HepG2 (cell line): ENCODE measurements around the gene RPH3AL. TPM values are rescaled to one million over a fixed set of nuclear protein-coding genes. Genes with fewer than 3 reads are reported as not detected.
A peak's percentile ranks its signal among the peaks of the same experiment; 100 is the strongest.

Experiments used
- ATAC-seq: fragments of 200-7000 bp; cut with Tn5 transposase; 3 replicates; pipeline ENCODE4 v1.9.1; 2020; ENCODE audit warnings: mild to moderate bottlenecking, moderate library complexity
- BruUV-seq: library from RNA; stranded (reverse); fragments of 400-500 nt; replicated peaks from 2 replicates; lab custom pipeline; 2021; lab: Mats Ljungman, UMichigan
- CTCF ChIA-PET: fragments of 300-600 bp; formaldehyde crosslinking; extraction: SDS; loops from one replicate; lab custom pipeline; 2021; ENCODE audit warnings: low total read pairs, inconsistent platforms, low intra/inter-chr PET ratio; lab: Yijun Ruan, JAX
- POLR2A ChIA-PET: fragments of 350-600 bp; sonication (Branson Sonifier 250); formaldehyde crosslinking; loops from one replicate; lab custom pipeline; 2020; ENCODE audit warnings: antibody characterized with exemption, inconsistent platforms; lab: Yijun Ruan, JAX
- DNase-seq: peaks from one replicate; pipeline ENCODE4 v3.0.0-alpha.2; 2015; ENCODE audit warnings: low spot score
- FAIRE-seq: peaks from 3 replicates; lab custom pipeline; 2011; peaks lifted over from hg19 to GRCh38; lab: Jason Lieb, UNC
- H2AFZ ChIP-seq: one replicate; pipeline ENCODE4 v1.6.1; 2011; ENCODE audit warnings: low read length, inconsistent platforms
- H3K27ac ChIP-seq: fragments of 300-600 bp; 3 replicates; pipeline ENCODE4 v1.8.0; 2011; ENCODE audit warnings: mixed run types, mild to moderate bottlenecking, mixed read lengths, low read length, inconsistent platforms; ENCODE audit not compliant: insufficient read depth; ENCODE audit errors: extremely low read length
- H3K27me3 ChIP-seq, 2 experiments: fragments of 200-600 bp in 1 of 2; 2 replicates in 1 of 2; 3 replicates in 1 of 2; pipeline versions ENCODE4 v1.6.0 to v1.8.0; 2011; ENCODE audit warnings: low read length in 2 of 2, mild to moderate bottlenecking in 2 of 2, moderate library complexity in 2 of 2, inconsistent platforms in 1 of 2; ENCODE audit not compliant: insufficient read depth in 2 of 2, control insufficient read depth in 1 of 2
- H3K36me3 ChIP-seq, 2 experiments: fragments of 200-600 bp in 1 of 2; replicated peaks in 1 of 2; 2 replicates in 1 of 2; 3 replicates in 1 of 2; pipeline versions ENCODE4 v1.5.1 to v1.8.0; 2011; ENCODE audit warnings: low read length in 2 of 2, inconsistent platforms in 1 of 2; ENCODE audit not compliant: insufficient read depth in 2 of 2, control insufficient read depth in 1 of 2
- H3K4me1 ChIP-seq: 2 replicates; pipeline ENCODE4 v1.5.1; 2012; ENCODE audit warnings: low read length, inconsistent platforms; ENCODE audit not compliant: insufficient read depth
- H3K4me2 ChIP-seq: 2 replicates; pipeline ENCODE4 v1.6.0; 2011; ENCODE audit warnings: low read depth, low read length, inconsistent platforms
- H3K4me3 ChIP-seq, 3 experiments: fragments of 200-600 bp in 1 of 3; sonication (generic), shearing (Covaris generic) in 1 of 3; replicated peaks in 1 of 3; 2 replicates each; pipeline ENCODE4 v1.5.1; 2011 to 2016; ENCODE audit warnings: low read length in 3 of 3, inconsistent platforms in 2 of 3, low read depth in 2 of 3, mild to moderate bottlenecking in 2 of 3, control low read depth in 1 of 3, mixed read lengths in 1 of 3; ENCODE audit not compliant: insufficient read depth in 1 of 3
- H3K79me2 ChIP-seq: one replicate; pipeline ENCODE4 v1.6.1; 2011; ENCODE audit warnings: low read length, inconsistent platforms; ENCODE audit not compliant: insufficient read depth
- H3K9ac ChIP-seq: 2 replicates; pipeline ENCODE4 v1.6.0; 2011; ENCODE audit warnings: mild to moderate bottlenecking, low read depth, low read length, inconsistent platforms; ENCODE audit not compliant: insufficient read depth
- H3K9me3 ChIP-seq: 2 replicates; pipeline ENCODE4 v1.5.1; 2012; ENCODE audit warnings: mild to moderate bottlenecking, low read length
- H4K20me1 ChIP-seq: 2 replicates; pipeline ENCODE4 v1.6.0; 2011; ENCODE audit warnings: inconsistent platforms, mild to moderate bottlenecking, low read length, moderate library complexity; ENCODE audit not compliant: insufficient read depth
- ATAD3A ChIP-seq: sonication (generic); formaldehyde crosslinking; IDR thresholded peaks from 2 replicates; pipeline ENCODE4 v1.4.0; 2020; ENCODE audit warnings: missing genetic modification reagents
- ATF7-NPFF ChIP-seq: sonication (generic); formaldehyde crosslinking; IDR thresholded peaks from 2 replicates; pipeline ENCODE4 v1.8.1; 2023; ENCODE audit warnings: mild to moderate bottlenecking, low read depth, missing genetic modification reagents, moderate library complexity
- E2F2 ChIP-seq: sonication (generic); formaldehyde crosslinking; IDR thresholded peaks from 2 replicates; pipeline ENCODE4 v1.4.0; 2020; ENCODE audit warnings: missing genetic modification reagents, borderline replicate concordance
- ELF1 ChIP-seq: sonication (generic); formaldehyde crosslinking; IDR thresholded peaks from 2 replicates; pipeline ENCODE4 v1.4.0; 2020; ENCODE audit warnings: missing genetic modification reagents
- FOXC1 ChIP-seq: sonication (generic); formaldehyde crosslinking; IDR thresholded peaks from 2 replicates; pipeline ENCODE4 v1.8.0; 2022; ENCODE audit warnings: mild to moderate bottlenecking, missing genetic modification reagents, borderline replicate concordance
- GABPA ChIP-seq, 2 experiments: IDR thresholded peaks; 2 replicates each; pipeline ENCODE4 v1.6.1; 2011 to 2016; ENCODE audit warnings: low read depth in 2 of 2, low read length in 1 of 2, missing biosample characterization in 1 of 2, missing genetic modification characterization in 1 of 2
- RBM39 ChIP-seq: fragments of 200-400 bp; formaldehyde crosslinking; IDR thresholded peaks from one replicate; pipeline ENCODE4 v1.6.1; 2018; ENCODE audit warnings: antibody characterized with exemption, mild to moderate bottlenecking, low read depth, low read length; ENCODE audit not compliant: poor library complexity, severe bottlenecking
- TARDBP ChIP-seq: sonication (generic); formaldehyde crosslinking; IDR thresholded peaks from 2 replicates; pipeline ENCODE4 v1.8.0; 2022; ENCODE audit warnings: mild to moderate bottlenecking, missing genetic modification reagents
- ZBTB38 ChIP-seq: sonication (generic); formaldehyde crosslinking; IDR thresholded peaks from 2 replicates; pipeline ENCODE4 v1.5.1; 2020; ENCODE audit warnings: mild to moderate bottlenecking, missing genetic modification reagents
- ZFP82 ChIP-seq: sonication (generic); formaldehyde crosslinking; IDR thresholded peaks from 2 replicates; pipeline ENCODE4 v1.5.1; 2020; ENCODE audit warnings: mild to moderate bottlenecking, missing genetic modification reagents, borderline replicate concordance
- ZKSCAN1 ChIP-seq: fragments of 150-350 bp; IDR thresholded peaks from 2 replicates; pipeline ENCODE4 v1.6.1; 2014; ENCODE audit warnings: low read length
- ZNF17 ChIP-seq: sonication (generic); formaldehyde crosslinking; IDR thresholded peaks from 2 replicates; pipeline ENCODE4 v1.5.0; 2020; ENCODE audit warnings: mild to moderate bottlenecking, missing genetic modification reagents
- ZNF30 ChIP-seq: sonication (generic); formaldehyde crosslinking; IDR thresholded peaks from 2 replicates; pipeline ENCODE4 v1.5.0; 2020; ENCODE audit warnings: mild to moderate bottlenecking, missing genetic modification reagents
- WGBS: methylation state at CpG from one replicate; pipeline ENCODE4 v1.1.6; 2017; ENCODE audit warnings: low lambda C conversion rate; 5-methylcytosine and 5-hydroxymethylcytosine counted together
- in situ Hi-C: cut with HindIII; loops from 2 replicates; pipeline ENCODE4 v1.10.0; 2017; ENCODE audit warnings: low pct_unique_long_range_greater_than_20kb; ENCODE audit not compliant: extremely low pct_ligation_motif_present
- intact Hi-C: fragments of 100-400 bp; cut with micrococcal nuclease; formaldehyde crosslinking; loops from one replicate; pipeline ENCODE4 v1.10.0; 2022; ENCODE audit not compliant: unreplicated experiment
- polyA plus RNA-seq, 8 experiments: library from polyadenylated mRNA; depleted of rRNA in 3 of 8; stranded (reverse) in 7 of 8; unstranded in 1 of 8; fragments of >200 nt; fragmentation: Illumina TruSeq in 4 of 8; extraction: Trizol in 4 of 8; gene quantifications; 2 replicates each; pipeline versions ENCODE4 v1.2.1 to v1.2.3, GENCODE V29; 2011 to 2016; ENCODE audit warnings: low read depth in 4 of 8, missing spikeins in 1 of 8, mixed read lengths in 1 of 8; ENCODE audit not compliant: insufficient read depth in 1 of 8
- total RNA-seq, 5 experiments: library from RNA; depleted of rRNA; stranded (reverse); fragments of >200 nt; fragmentation: Illumina TruSeq; extraction: Trizol; gene quantifications; 2 replicates each; pipeline ENCODE4 v1.2.3, GENCODE V29; 2016; ENCODE audit warnings: low read depth in 1 of 5
- TF ChIP-seq, protein P1 (sequence below): sonication (generic); formaldehyde crosslinking; IDR thresholded peaks from 2 replicates; pipeline ENCODE4 v1.4.0; 2020; ENCODE audit warnings: mild to moderate bottlenecking, missing genetic modification reagents
- TF ChIP-seq, protein P2 (sequence below): sonication (generic); formaldehyde crosslinking; IDR thresholded peaks from 2 replicates; pipeline ENCODE4 v1.4.0; 2020; ENCODE audit warnings: missing genetic modification reagents

The RPH3AL gene
- total and polyA plus RNA-seq, 2 of the 13 experiments (the other 11 are each of a cell fraction or from before 2014, with no cell fraction given), result 7.8 to 16.4 TPM

GRCh38 chr17:236641-237405 lies 115.8 kb downstream of the RPH3AL start:
- H3K4me3 ChIP-seq, result no peak overlapping the region

More at GRCh38 chr17:236641-237405, 115.8 kb downstream of the RPH3AL start:
- no peak overlapping the region for H3K9ac ChIP-seq
- no TSS peak for BruUV-seq
- H3K4me1 ChIP-seq, result peaks cover 24% of the 10 kb centered on the region
- DNase-seq (no peak), FAIRE-seq (no peak), ATAC-seq (peak; percentile 33)
- H4K20me1 ChIP-seq, result peaks cover 2% of the 10 kb centered on the region; the same call in 1 of the 2 replicates
- no peak overlapping the region for H3K27ac ChIP-seq
- in situ Hi-C loops, result loop anchor here (10.0 kb wide), 1 partner anchor 58 kb away; no protein-coding TSS in a partner anchor
- ChIA-PET CTCF (no interaction called here), POLR2A (no interaction called here)
- no peaks in the 10 kb centered on the region for H3K27me3 ChIP-seq
- 92% methylated on average over 26 of the region's 34 CpGs for WGBS
- 0 out of 2 replicates have a peak, but pooled peaks have one; percentile 35 for TF ChIP-seq ZBTB38 (CRISPR knock-in tag)
- TF ChIP-seq, protein P1, sequence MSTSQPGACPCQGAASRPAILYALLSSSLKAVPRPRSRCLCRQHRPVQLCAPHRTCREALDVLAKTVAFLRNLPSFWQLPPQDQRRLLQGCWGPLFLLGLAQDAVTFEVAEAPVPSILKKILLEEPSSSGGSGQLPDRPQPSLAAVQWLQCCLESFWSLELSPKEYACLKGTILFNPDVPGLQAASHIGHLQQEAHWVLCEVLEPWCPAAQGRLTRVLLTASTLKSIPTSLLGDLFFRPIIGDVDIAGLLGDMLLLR (CRISPR knock-in tag), result no peak
- TF ChIP-seq ZKSCAN1, result no peak
- no peak for TF ChIP-seq ATAD3A (CRISPR knock-in tag)
- no peak for TF ChIP-seq ELF1 (CRISPR knock-in tag)
- TF ChIP-seq ZNF30 (CRISPR knock-in tag), result no peak
- no peak for TF ChIP-seq RBM39
- TF ChIP-seq FOXC1 (CRISPR knock-in tag), result no peak
- no peak for TF ChIP-seq ATF7-NPFF (CRISPR knock-in tag)
- no peak for TF ChIP-seq ZFP82 (CRISPR knock-in tag)
- no peak for TF ChIP-seq E2F2
- TF ChIP-seq GABPA (IDR thresholded peaks at IDR 0.05; ENCODE audit: low read depth, low read length), result no peak
- no peak for TF ChIP-seq GABPA (CRISPR knock-in tag; IDR thresholded peaks at IDR 0.05; ENCODE audit: low read depth)
- TF ChIP-seq TARDBP (CRISPR knock-in tag), result no peak
- no peak for TF ChIP-seq ZNF17 (CRISPR knock-in tag)
- TF ChIP-seq, protein P2, sequence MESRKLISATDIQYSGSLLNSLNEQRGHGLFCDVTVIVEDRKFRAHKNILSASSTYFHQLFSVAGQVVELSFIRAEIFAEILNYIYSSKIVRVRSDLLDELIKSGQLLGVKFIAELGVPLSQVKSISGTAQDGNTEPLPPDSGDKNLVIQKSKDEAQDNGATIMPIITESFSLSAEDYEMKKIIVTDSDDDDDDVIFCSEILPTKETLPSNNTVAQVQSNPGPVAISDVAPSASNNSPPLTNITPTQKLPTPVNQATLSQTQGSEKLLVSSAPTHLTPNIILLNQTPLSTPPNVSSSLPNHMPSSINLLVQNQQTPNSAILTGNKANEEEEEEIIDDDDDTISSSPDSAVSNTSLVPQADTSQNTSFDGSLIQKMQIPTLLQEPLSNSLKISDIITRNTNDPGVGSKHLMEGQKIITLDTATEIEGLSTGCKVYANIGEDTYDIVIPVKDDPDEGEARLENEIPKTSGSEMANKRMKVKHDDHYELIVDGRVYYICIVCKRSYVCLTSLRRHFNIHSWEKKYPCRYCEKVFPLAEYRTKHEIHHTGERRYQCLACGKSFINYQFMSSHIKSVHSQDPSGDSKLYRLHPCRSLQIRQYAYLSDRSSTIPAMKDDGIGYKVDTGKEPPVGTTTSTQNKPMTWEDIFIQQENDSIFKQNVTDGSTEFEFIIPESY, result peak; percentile 77; the same call in 1 of the 2 replicates
- no peak overlapping the region for H3K4me2 ChIP-seq
- peaks cover 0 to 2% of the 10 kb centered on the region in 2 experiments; a peak in 2 of 5 replicates for H3K36me3 ChIP-seq
- no peaks in the 10 kb centered on the region for H3K9me3 ChIP-seq
- intact Hi-C loops, result no loop called here
- no peaks in the 10 kb centered on the region for H3K79me2 ChIP-seq
- no peak overlapping the region for H2AFZ ChIP-seq
